GM19397 (cell line): ENCODE data around the gene MRPL20.
"Not testable (repeated sequence)": the region's sequence is repeated elsewhere in the genome, so short reads cannot be mapped to it uniquely, and the experiment has no call there.

ENCODE experiments used
- ATAC-seq: cut with Tn5 transposase; IDR thresholded peaks from one replicate; pipeline ENCODE4 v1.9.1; 2021; ENCODE audit warnings: mild to moderate bottlenecking, moderate library complexity; ENCODE audit not compliant: unreplicated experiment

The MRPL20 gene

DNA sequence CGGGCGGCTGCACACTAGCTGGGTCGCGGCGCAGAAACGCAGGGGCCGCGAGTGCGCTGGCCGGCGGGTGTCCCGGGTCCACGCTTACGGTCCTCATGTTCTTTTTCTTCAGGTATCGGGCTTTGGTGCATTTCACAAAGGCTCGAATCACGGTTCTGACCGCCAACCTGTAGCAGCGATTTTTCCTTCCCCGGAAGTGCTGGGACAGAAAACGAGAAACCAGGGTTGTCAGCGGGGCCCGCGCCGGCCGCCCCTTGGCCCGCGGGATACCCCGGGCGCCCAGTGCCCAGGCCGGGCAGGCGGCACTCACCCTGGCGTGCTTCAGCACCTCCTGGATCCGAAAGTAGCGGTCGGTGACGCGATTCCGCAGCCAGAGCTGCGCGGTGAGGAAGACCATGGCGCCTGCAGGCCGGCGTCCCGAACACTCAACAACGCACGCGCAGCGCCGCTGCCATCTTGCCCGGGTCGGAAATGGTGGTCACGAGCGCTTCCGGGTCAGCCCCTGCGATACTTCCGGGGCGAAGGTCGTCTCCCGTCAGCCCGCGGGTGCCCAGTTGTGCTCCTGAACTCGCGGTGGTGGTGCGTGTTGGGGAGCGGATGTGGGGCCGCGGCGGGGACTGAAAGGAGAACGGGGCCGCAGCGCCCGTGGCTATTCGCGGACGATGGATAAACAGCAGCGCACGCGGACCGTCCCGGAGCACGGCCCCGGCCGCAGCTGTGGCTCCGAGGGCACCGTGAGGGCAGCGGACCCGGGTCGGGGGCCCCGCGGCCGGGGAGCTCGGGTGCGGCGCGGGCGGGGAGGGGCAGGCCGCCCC is at the start of gene MRPL20:
Gene MRPL20 (minus strand): TSS at position 473 of the 815 bp plus-strand sequence. CDS start 76 bp downstream, at position 397.
- ATAC-seq, result peak; percentile 89

DNA sequence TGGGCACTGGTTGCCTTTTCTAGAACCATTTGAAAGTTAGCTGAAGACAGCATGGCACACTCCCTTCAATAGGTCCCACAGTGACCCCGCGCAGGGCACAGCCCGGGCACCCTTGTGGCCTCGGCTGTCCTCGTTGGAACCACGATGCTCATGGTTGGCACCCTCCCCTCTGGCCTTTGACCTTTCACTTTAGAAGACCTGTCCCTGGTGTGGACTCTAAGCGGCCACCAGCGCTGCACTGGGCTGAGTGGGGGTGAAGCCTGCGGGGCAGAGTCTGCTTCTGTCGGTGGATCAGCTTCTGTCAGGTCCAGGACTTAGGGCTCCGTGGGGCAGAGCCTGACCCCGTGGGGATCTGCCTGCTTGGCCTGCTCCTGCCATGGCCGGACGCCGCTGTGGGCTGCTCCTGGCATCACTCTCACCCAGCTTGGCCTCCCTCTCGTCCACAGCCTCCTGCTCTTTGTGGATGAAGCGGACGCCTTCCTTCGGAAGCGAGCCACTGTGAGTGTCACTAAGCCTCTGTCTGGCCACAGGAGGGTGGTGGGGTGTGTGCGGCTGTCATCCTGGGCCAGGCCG is 49.7 kb upstream of the MRPL20 start:
- not testable (repeated sequence) for ATAC-seq

- ATAC-seq, result not testable (repeated sequence)
These were observed 48.8 kb upstream of the MRPL20 start for GRCh38 chr1:1455934-1456333.

GRCh38 chr1:1455366-1455884 is 48.3 kb upstream of the MRPL20 start:
- no peak for ATAC-seq

DNA sequence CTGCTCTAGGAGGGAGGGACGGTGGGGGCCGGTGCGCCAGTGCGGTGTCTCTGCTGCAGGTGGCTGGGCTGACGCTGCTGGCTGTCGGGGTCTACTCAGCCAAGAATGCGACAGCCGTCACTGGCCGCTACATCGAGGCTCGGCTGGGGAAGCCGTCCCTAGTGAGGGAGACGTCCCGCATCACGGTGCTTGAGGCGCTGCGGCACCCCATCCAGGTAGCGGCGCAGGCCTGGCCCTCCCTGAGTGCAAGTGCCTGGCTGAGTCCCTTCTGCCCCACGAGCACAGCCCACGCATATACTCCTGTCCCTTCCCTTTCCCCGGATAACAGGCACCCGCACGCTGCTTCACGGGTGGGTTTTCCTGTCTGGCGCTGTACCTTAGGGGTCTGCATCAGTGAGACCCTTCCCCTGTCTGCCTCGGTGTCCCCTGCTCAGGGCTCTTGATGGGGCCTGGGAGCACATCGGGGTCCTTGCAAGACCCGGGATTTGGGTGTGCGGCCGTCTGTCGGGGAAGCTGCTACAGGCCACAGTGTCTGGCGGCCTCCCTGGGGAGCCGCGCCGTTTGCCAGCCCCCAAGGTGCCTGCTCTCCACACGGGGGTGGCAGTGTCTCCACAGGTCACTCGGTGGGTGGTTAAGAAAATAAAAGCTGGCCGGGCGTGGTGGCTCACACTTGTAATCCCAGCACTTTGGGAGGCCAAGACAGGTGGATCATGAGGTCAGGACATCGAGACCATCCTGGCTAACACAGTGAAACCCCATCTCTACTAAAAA is 47.4 kb upstream of the MRPL20 start:
- ATAC-seq, result not testable (repeated sequence)

- no peak for ATAC-seq
These were observed 45.8 kb upstream of the MRPL20 start for GRCh38 chr1:1452882-1453281.

- ATAC-seq, result not testable (repeated sequence)
These were observed 45.3 kb upstream of the MRPL20 start for GRCh38 chr1:1452365-1452739.

- no peak for ATAC-seq
These were observed 44.7 kb upstream of the MRPL20 start for GRCh38 chr1:1451696-1452364.

- ATAC-seq, result not testable (repeated sequence)
These were observed 43.5 kb upstream of the MRPL20 start for GRCh38 chr1:1450616-1451015.

DNA sequence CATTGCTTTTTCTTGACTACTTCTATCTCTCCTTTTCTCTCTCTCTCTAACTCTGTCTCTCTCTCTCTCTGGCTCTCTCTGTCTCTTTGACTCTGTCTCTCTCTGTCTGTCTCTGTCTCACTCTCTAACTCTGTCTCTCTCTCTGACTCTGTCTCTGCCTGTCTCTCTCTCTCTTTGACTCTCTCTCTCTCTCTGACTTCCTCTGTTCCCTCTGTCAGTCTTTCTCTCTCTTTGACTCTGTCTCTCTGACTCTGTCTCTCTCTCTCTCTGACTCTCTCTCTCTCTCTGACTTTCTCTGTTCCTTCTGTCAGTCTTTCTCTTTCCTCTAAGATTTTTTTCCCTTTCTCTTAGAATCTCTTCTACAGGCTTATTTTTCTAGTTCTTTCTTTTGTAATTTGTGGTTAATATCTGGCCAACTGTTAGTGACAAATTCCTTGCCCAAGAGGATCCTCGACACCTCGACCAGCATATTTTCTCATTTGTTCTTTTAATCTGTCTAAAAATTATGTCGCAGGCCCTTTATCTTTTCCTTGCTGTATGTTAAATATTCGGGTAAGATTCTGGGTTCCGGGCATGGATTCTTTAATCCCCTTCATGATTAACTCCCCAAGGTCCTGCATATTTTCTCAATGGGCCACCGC is 42.1 kb upstream of the MRPL20 start, which contains the start of gene ATAD3C:
Gene ATAD3C (plus strand): TSS at position 591 of the 641 bp plus-strand sequence. CDS start 995 bp downstream, outside the sequence.
- ATAC-seq, result no peak

GRCh38 chr1:1446631-1447030 is 39.5 kb upstream of the MRPL20 start:
- not testable (repeated sequence) for ATAC-seq

DNA sequence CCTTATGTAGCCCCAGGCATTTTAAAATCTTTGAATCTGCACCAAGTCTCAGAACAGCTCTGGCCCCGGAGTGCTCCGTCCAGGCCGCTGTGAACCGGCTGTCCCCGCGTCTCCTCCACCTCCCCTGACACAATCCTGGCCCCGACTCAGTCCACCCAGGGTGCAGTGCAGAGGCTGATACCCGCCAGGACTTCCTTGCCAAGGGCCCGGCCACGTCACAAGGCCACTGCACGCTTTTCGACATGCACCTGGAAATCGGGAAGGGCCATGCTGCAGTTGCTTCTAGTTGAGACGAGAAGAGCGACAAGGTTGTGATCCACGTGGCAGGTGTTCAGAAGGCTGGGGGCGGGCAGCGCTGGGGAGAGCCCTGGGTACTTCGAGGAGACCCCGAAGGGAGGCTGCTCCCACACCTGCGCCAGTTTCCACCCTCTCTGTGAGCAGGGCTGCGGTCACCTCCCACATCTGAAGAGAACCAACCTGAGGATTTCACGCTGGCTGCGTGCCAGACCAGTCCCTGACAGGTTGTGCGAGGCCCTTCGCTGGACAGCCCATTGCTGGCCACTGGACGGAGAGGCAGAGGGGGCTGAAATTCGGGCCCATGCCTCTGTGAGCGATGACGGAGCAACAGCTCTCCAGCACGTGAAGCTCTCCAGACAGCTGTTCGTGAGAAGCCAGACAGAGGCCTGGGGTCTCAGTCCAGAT is 35.1 kb upstream of the MRPL20 start:
- no peak for ATAC-seq

DNA sequence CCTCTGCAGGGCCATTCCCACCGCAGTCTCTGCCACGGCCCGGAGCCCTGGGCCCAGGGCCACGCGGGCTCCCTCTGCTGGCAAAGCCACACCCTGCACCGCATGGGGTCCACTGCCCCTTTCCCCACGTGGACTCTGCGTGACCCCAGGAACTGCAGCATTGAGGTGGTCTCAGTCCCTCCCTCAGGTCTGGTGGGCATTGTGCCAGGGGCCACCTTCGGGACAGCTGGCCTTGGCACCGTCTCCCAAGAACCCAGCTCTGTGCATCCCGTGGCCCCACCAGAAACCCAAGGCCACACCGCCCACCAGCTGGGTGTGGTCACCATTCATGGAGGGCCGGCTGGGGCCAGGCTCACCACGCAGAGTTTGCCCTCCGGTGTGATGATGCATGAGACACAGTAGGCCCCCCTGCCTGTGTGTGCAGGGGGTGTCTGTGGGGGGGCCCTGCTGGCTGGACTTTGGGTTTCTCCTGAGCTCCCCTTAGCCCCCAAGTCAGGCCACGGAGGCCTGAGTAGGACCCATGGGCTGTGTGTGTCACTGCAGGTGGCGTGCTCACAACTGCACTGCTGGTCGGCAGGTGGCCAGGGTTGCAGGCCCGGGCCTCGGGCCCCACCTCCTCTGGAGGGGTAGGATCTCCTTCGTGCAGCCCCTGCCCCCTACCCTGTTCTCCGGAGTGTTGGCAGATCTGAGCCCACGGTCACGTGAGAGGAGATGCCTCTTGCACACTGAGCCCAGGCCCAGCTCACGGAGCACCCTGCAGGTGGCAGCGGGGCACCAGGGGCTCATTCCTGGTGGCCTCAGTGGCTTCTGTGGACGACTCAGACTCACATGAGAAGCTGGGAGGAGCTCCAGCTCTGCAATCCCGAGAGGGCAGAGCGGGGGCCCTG is 34.2 kb upstream of the MRPL20 start:
- ATAC-seq, result no peak

- no peak for ATAC-seq
These were observed 33.3 kb upstream of the MRPL20 start for GRCh38 chr1:1440262-1441001.

- no peak for ATAC-seq
These were observed 32.6 kb upstream of the MRPL20 start for GRCh38 chr1:1439546-1440261.

GRCh38 chr1:1438531-1439381 is 31.7 kb upstream of the MRPL20 start:
- ATAC-seq, result no peak
